BE2C (cell line): ENCODE measurements around the gene POLN.

ENCODE experiments used
- DNase-seq: peaks from one replicate; pipeline ENCODE4 v3.0.0-alpha.2; 2020
- H3K27me3 ChIP-seq: fragments of 250-450 bp; sonication (Bioruptor Pico); 2 replicates; pipeline ENCODE4 v1.5.1; 2020; ENCODE audit warnings: mild to moderate bottlenecking
- H3K36me3 ChIP-seq: fragments of 250-450 bp; sonication (Bioruptor Pico); 2 replicates; pipeline ENCODE4 v1.5.1; 2020; ENCODE audit warnings: mild to moderate bottlenecking
- H3K4me1 ChIP-seq: fragments of 250-450 bp; sonication (Bioruptor Pico); 2 replicates; pipeline ENCODE4 v1.5.1; 2020
- H3K4me3 ChIP-seq: 2 replicates; pipeline ENCODE4 v1.5.1; 2011; ENCODE audit warnings: low read depth, low read length
- H3K9me3 ChIP-seq: fragments of 250-450 bp; sonication (Bioruptor Pico); 2 replicates; pipeline ENCODE4 v1.5.1; 2020
- TF ChIP-seq, protein P1 (sequence below): IDR thresholded peaks from 2 replicates; pipeline ENCODE4 v1.5.1; 2012; ENCODE audit warnings: mild to moderate bottlenecking, low read depth, low read length

The POLN gene

DNA sequence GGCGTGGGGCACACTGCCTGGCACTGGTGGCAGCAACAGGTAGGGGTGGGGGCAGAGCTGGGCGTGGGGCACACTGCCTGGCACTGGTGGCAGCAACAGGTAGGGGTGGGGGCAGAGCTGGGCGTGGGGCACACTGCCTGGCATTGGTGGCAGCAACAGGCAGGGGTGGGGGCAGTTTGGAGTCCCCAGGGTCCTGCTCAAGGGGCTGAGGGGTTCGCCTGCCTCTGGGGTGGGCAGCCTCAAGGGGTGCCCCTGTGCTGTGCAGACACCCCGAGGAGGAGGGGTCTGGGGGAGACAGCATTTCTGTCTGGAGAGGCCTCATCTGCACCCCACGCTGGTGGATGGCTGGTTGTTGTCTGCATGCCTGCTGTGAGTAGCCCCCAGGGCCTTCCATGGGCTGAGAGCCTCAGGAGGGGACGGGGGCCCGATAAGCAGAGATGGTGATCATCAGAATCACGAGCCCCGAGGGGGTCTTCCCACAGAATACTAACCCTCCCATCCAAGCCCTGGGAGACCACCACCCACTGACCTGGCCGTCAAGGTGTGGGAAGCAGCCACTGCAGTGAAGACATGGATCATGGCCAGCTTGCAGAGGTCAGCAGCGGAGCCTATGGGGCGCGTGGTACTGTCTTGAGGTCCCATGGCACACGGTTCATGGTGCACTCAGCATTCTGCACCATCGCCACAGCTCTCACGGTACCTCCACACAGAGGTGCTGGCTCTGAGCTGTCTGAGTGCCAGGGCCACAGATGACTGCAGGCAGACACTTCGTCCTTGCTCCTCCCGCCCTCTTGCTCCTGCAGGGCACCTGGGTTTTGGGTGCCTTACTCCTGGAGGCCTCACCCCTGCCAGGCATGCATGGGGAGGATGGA is 161.3 kb downstream of the POLN start:
- Histone ChIP-seq H3K36me3 (no peaks in the 10 kb centered on the region), H3K4me1 (no peaks in the 10 kb centered on the region), H3K27me3 (no peaks in the 10 kb centered on the region), H3K4me3 (no peak overlapping the region), H3K9me3 (no peaks in the 10 kb centered on the region)
- no peak for DNase-seq
- TF ChIP-seq, protein P1, sequence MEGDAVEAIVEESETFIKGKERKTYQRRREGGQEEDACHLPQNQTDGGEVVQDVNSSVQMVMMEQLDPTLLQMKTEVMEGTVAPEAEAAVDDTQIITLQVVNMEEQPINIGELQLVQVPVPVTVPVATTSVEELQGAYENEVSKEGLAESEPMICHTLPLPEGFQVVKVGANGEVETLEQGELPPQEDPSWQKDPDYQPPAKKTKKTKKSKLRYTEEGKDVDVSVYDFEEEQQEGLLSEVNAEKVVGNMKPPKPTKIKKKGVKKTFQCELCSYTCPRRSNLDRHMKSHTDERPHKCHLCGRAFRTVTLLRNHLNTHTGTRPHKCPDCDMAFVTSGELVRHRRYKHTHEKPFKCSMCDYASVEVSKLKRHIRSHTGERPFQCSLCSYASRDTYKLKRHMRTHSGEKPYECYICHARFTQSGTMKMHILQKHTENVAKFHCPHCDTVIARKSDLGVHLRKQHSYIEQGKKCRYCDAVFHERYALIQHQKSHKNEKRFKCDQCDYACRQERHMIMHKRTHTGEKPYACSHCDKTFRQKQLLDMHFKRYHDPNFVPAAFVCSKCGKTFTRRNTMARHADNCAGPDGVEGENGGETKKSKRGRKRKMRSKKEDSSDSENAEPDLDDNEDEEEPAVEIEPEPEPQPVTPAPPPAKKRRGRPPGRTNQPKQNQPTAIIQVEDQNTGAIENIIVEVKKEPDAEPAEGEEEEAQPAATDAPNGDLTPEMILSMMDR = no peak

DNA sequence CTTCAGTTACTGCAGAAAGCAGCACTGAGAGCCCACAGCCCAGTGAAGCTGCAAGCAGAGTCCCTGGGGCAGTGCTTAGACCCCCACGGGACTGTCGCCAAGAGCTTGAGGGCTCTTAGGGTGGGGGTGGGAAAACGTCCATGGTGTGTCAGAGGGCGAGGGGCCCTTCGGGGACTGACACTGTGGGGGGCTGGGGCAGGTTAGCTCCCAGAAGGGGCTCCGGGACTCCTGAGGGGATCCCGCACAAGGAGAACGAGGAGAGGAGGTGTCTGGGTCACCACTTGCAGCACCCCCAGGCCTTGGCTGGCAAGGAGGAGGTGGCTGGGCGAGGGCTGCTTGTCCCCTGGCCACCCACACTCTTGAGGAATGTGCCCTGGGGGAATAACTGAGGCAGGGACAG is 162.0 kb downstream of the POLN start:
- no peak for DNase-seq
- Histone ChIP-seq H3K4me3 (no peak overlapping the region), H3K36me3 (no peaks in the 10 kb centered on the region), H3K4me1 (no peaks in the 10 kb centered on the region), H3K9me3 (no peaks in the 10 kb centered on the region), H3K27me3 (no peaks in the 10 kb centered on the region)
- TF ChIP-seq, protein P1 = no peak

DNA sequence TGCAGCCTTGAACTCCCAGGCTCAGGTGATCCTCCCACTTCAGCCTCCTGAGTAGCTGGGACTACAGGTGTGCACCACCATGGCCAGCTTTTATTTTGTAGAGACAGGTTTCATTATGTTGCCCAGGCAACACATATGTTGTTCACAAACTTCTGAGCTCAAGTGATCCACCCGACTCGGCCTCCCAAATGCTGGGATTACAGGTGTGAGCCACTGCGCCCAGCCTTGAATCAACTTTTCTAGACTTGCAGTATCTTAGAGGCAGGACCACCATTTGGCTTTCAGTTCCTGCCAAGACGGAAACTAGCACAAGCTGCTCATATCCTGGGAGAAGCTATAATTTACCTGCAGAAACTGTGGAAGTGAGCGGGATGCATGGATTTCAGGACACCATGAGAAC is 162.9 kb downstream of the POLN start:
- H3K36me3 ChIP-seq = no peaks in the 10 kb centered on the region
- H3K4me1 ChIP-seq = no peaks in the 10 kb centered on the region
- no peak overlapping the region for H3K4me3 ChIP-seq
- TF ChIP-seq, protein P1 = no peak
- DNase-seq = no peak
- no peaks in the 10 kb centered on the region for H3K9me3 ChIP-seq
- H3K27me3 ChIP-seq = no peaks in the 10 kb centered on the region

DNA sequence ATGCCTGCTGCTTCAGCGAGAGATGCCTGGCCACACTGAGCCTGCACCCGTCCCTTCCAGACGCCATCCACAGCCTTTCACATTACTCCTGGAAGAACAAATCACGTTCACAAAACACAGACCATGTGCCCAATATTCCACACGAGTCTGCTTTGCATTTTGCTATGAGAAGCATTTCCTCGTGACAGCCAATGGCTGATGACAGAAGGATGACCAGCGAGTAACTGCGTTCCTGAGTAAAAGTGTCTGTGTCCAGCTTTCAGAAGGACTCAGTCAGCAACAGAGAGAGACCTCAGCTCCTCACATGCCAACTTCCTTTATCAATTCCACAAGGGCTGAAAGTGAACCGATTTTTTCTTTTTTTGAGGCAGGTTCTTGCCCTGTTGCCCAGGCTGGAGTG is 163.3 kb downstream of the POLN start:
- no peak overlapping the region for H3K4me3 ChIP-seq
- H3K36me3 ChIP-seq = no peaks in the 10 kb centered on the region
- TF ChIP-seq, protein P1 = no peak
- no peak for DNase-seq
- no peaks in the 10 kb centered on the region for H3K27me3 ChIP-seq
- no peaks in the 10 kb centered on the region for H3K9me3 ChIP-seq
- no peaks in the 10 kb centered on the region for H3K4me1 ChIP-seq

DNA sequence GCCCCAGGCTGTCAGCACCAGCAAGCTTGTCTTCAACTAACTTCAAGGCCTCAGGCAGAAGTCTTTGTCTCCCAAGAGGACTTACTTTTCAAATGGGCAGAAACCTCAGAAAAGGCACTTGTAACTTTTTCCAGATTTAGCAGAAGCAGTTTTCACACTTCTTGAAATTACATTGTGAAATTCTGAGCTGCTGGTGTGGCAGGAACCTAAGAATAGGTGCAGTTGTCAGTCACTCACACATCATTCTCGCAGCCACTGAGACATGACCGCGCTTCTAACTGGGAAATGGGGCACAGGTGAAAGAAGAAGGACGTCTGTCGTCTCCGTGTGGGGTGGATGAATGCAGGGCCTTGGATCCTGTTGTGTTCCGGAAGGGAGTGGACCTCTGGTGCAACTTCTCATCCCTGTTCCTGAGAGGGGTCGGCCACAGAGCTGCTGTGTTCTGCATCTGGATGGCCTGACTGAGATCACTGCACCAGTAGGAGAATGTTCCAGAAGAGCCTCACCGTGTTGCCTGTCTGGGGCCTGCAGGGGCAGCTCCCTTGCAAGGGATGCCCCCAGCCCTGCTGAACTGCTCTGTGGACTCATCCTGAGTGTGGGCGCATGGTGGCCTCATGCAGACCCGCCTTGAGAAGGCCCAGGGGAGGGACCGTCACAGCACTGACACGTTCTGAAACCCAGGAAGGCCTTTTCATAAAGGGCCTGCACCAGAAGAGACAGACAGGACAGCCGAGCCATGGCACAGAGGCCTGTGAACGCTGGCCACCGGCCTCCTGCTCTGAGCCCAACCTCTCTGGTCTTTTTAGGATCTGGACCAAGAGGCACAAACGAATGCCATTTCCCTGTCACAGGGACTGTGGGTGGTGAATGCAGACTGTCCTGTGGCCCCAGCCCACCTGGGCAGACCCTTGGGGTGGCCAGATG is 164.1 kb downstream of the POLN start:
- no peaks in the 10 kb centered on the region for H3K36me3 ChIP-seq
- H3K27me3 ChIP-seq = no peaks in the 10 kb centered on the region
- DNase-seq = no peak
- no peaks in the 10 kb centered on the region for H3K4me1 ChIP-seq
- TF ChIP-seq, protein P1 = no peak
- no peak overlapping the region for H3K4me3 ChIP-seq
- no peaks in the 10 kb centered on the region for H3K9me3 ChIP-seq
